ENCODE measurements around the gene DHPS. TPM values are rescaled to one million over a fixed set of nuclear protein-coding genes. Genes with fewer than 3 reads are reported as not detected.

The DHPS gene
- total and polyA plus RNA-seq, 2 of the 13 experiments (the other 11 are each of a cell fraction or from before 2014, with no cell fraction given) = 43.3 to 84.3 TPM

- TF ChIP-seq EED (CRISPR knock-in tag; IDR thresholded peaks at IDR 0.05) (0 out of 2 replicates have a peak, but pooled peaks have one; percentile 32), ZNF468 (CRISPR knock-in tag; IDR thresholded peaks at IDR 0.05) (no peak), FOXM1 (CRISPR knock-in tag; IDR thresholded peaks at IDR 0.05) (no peak), RFX1 (IDR thresholded peaks at IDR 0.05) (no peak), FOXJ3 (CRISPR knock-in tag; IDR thresholded peaks at IDR 0.05; ENCODE audit: borderline replicate concordance) (peak; percentile 59; the same call in 1 of the 2 replicates), ZNF44 (CRISPR knock-in tag; IDR thresholded peaks at IDR 0.05) (no peak), MIER2 (CRISPR knock-in tag; IDR thresholded peaks at IDR 0.05) (peak; percentile 41; the same call in 1 of the 2 replicates), CCAR2 (optimal IDR thresholded peaks at IDR 0.05; ENCODE audit: low read depth, low read length) (no peak), TOE1 (CRISPR knock-in tag; IDR thresholded peaks at IDR 0.05) (no peak), U2AF1 (optimal IDR thresholded peaks at IDR 0.05; ENCODE audit: low read depth, low read length) (peak; percentile 33), MEIS2 (CRISPR knock-in tag; IDR thresholded peaks at IDR 0.05) (peak; percentile 10; the same call in 1 of the 2 replicates), ZNF776 (CRISPR knock-in tag; IDR thresholded peaks at IDR 0.05) (no peak; the same call in 1 of the 2 replicates), THAP8 (CRISPR knock-in tag; IDR thresholded peaks at IDR 0.05; ENCODE audit: borderline replicate concordance) (0 out of 2 replicates have a peak, but pooled peaks have one; percentile 54), NR3C1 (CRISPR knock-in tag; IDR thresholded peaks at IDR 0.05) (no peak), FOXA1 (IDR thresholded peaks at IDR 0.05) (no peak), FOXA1 (CRISPR knock-in tag; IDR thresholded peaks at IDR 0.05) (peak; percentile 24; the same call in 1 of the 2 replicates), PTBP1 (IDR thresholded peaks at IDR 0.05; ENCODE audit: low read depth, low read length, poor library complexity, severe bottlenecking) (no peak), TAF1 (CRISPR knock-in tag; IDR thresholded peaks at IDR 0.05) (peak; percentile 77), MYNN (CRISPR knock-in tag; IDR thresholded peaks at IDR 0.05; ENCODE audit: low read depth) (no peak; the same call in 1 of the 2 replicates), THRA (CRISPR knock-in tag; IDR thresholded peaks at IDR 0.05; ENCODE audit: borderline replicate concordance) (no peak; the same call in 1 of the 2 replicates), ZBTB34 (CRISPR knock-in tag; IDR thresholded peaks at IDR 0.05) (no peak), ZNF770 (CRISPR knock-in tag; IDR thresholded peaks at IDR 0.05) (no peak)
- TF ChIP-seq, protein P1, sequence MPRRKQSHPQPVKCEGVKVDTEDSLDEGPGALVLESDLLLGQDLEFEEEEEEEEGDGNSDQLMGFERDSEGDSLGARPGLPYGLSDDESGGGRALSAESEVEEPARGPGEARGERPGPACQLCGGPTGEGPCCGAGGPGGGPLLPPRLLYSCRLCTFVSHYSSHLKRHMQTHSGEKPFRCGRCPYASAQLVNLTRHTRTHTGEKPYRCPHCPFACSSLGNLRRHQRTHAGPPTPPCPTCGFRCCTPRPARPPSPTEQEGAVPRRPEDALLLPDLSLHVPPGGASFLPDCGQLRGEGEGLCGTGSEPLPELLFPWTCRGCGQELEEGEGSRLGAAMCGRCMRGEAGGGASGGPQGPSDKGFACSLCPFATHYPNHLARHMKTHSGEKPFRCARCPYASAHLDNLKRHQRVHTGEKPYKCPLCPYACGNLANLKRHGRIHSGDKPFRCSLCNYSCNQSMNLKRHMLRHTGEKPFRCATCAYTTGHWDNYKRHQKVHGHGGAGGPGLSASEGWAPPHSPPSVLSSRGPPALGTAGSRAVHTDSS (CRISPR knock-in tag; conservative IDR thresholded peaks at IDR 0.05) = no peak
Measured at GRCh38 chr19:12669270-12670158, 12.2 kb downstream of the DHPS start (continued).
